Measurements from ENCODE around the gene PCDHGA3.
"Not testable (repeated sequence)": the region's sequence is repeated elsewhere in the genome, so short reads cannot be mapped to it uniquely, and the experiment has no call there.

The PCDHGA3 gene

DNA sequence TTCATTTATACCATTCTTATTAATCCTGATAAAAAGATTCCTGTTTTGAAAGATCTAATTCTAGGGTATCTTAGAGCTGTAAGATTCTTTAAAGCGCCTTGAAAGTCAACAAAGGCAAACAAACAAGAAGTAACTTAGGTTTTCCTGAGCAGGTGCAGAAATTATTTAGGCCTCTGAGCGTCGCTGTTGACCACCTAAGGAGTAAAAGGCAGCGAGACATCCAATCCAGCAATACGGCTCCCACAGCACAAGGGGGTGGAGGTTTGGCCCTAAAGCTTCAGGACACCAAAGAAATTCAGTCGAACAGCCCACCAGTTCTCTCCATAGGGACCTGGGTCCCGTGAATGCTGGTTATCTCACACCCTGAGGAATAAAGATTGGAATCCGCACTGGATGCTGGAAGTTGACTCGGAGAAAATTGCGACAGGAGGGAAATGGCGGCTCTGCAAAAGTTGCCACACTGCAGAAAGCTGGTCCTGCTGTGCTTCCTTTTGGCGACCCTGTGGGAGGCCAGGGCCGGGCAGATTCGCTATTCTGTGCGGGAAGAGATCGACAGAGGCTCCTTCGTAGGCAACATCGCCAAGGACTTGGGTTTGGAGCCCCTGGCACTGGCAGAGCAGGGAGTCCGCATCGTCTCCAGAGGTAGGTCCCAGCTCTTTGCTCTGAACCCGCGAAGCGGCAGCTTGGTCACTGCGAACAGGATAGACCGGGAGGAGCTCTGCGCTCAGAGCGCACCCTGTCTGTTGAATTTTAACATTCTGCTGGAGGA lies 4.9 kb upstream of the PCDHGA3 start, which contains the start of gene PCDHGA2:
TSS of gene PCDHGA2 (plus strand) at position 223 of the 769 bp plus-strand sequence.
- H3K36me3 ChIP-seq (ENCODE audit: control insufficient read depth in 2 of 2, insufficient read depth in 1 of 2, low read length in 2 of 2) = no peaks in the 10 kb centered on the region
- H3K4me3 ChIP-seq (ENCODE audit: low read depth, low read length) = no peak within 1 kb of the TSS
- CTCF ChIA-PET = interaction anchor here (0.6 to 3.0 kb wide), 31 partner anchors 10 to 1294 kb away, joined by 3 to 41 read pairs (median 4); partner anchors contain the start of genes PCDHB15, PCDHGA1, PCDHGA12 and PCDHGA4
- H3K27ac ChIP-seq (ENCODE audit: extremely low read depth, low read depth, low read length) = no peak within 1 kb of the TSS
- POLR2A ChIA-PET = interaction anchor here (1.0 to 1.2 kb wide), 2 partner anchors 18 to 19 kb away, joined by 3 to 5 read pairs; partner anchors contain the start of gene TAF7
- no peaks in the 10 kb centered on the region for H3K4me1 ChIP-seq (ENCODE audit: control insufficient read depth, insufficient read depth, low read length)
- H3K9me3 ChIP-seq (ENCODE audit: control insufficient read depth, insufficient read depth, low read depth, low read length) = no peaks in the 10 kb centered on the region
- TF ChIP-seq ZNF2 (tag by site-specific recombination; IDR thresholded peaks at IDR 0.05) (peak; percentile 57; the same call in 1 of the 2 replicates), ZNF654 (tag by site-specific recombination; IDR thresholded peaks at IDR 0.05; ENCODE audit: low read depth) (peak; percentile 23; the same call in 1 of the 2 replicates), ZNF157 (tag by site-specific recombination; IDR thresholded peaks at IDR 0.05) (no peak), SP7 (tag by site-specific recombination; IDR thresholded peaks at IDR 0.05) (no peak)

DNA sequence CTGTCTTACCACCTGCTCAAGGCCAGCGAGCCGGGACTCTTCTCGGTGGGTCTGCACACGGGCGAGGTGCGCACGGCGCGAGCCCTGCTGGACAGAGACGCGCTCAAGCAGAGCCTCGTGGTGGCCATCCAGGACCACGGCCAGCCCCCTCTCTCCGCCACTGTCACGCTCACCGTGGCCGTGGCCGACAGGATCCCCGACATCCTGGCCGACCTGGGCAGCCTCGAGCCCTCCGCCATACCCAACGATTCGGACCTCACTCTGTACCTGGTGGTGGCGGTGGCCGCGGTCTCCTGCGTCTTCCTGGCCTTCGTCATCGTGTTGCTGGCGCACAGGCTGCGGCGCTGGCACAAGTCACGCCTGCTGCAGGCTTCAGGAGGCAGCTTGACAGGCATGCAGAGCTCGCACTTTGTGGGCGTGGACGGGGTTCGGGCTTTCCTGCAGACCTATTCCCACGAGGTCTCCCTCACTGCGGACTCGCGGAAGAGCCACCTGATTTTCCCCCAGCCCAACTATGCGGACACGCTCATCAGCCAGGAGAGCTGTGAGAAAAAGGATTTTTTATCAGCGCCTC lies 2.8 kb upstream of the PCDHGA3 start:
- H3K27ac ChIP-seq (ENCODE audit: extremely low read depth, low read depth, low read length); H3K4me1 ChIP-seq (ENCODE audit: control insufficient read depth, insufficient read depth, low read length); POLR2A ChIA-PET; H3K36me3 ChIP-seq (ENCODE audit: control insufficient read depth in 2 of 2, insufficient read depth in 1 of 2, low read length in 2 of 2); H3K9me3 ChIP-seq (ENCODE audit: control insufficient read depth, insufficient read depth, low read depth, low read length); H3K4me3 ChIP-seq (ENCODE audit: low read depth, low read length): not testable (repeated sequence)
- CTCF ChIA-PET = interaction anchor here (1.0 to 1.8 kb wide), 3 partner anchors 9 to 223 kb away, joined by 3 to 11 read pairs (median 5); partner anchors contain the start of gene PCDHGB1

DNA sequence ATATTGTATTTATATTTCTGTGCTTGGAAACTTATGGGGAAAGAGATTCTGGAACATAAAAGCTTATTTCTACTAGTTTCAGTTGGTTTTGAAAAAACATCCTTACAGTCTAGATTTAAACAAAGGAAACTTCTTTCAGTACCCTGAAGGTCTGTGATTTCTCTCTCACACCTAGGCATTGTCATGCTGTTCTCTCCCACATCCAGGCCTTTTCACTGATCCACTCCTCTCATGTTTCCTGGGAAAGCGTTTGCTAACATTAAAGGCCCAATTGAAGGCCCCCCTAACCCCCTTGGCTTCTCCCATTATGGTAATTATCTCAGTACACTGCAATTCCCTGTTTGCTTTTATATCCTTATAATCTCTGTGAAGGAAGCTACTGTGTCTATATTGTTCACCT lies 856 bp upstream of the PCDHGA3 start:
- H3K4me1 ChIP-seq (ENCODE audit: control insufficient read depth, insufficient read depth, low read length) = no peaks in the 10 kb centered on the region
- no peaks in the 10 kb centered on the region for H3K36me3 ChIP-seq (ENCODE audit: control insufficient read depth in 2 of 2, insufficient read depth in 1 of 2, low read length in 2 of 2)
- H3K9me3 ChIP-seq (ENCODE audit: control insufficient read depth, insufficient read depth, low read depth, low read length) = no peaks in the 10 kb centered on the region
- POLR2A ChIA-PET = no interaction called here
- H3K4me3 ChIP-seq (ENCODE audit: low read depth, low read length) = no peak overlapping the region
- H3K27ac ChIP-seq (ENCODE audit: extremely low read depth, low read depth, low read length) = no peak overlapping the region
- CTCF ChIA-PET = interaction anchor here (0.6 to 3.3 kb wide), 16 partner anchors 9 to 484 kb away, joined by 3 to 21 read pairs (median 4); partner anchors contain the start of genes PCDHGA1, PCDHGA5, PCDHGB5 and TAF7
- TF ChIP-seq ZNF354C (tag by site-specific recombination; IDR thresholded peaks at IDR 0.05; ENCODE audit: borderline replicate concordance, low read depth) (no peak), HOXC10 (CRISPR knock-in tag; IDR thresholded peaks at IDR 0.05) (no peak), GLIS2 (tag by site-specific recombination; IDR thresholded peaks at IDR 0.05) (no peak), ZBTB1 (tag by site-specific recombination; IDR thresholded peaks at IDR 0.05) (no peak), ZNF707 (tag by site-specific recombination; IDR thresholded peaks at IDR 0.05) (no peak), ZFHX2 (tag by site-specific recombination; conservative IDR thresholded peaks at IDR 0.05) (no peak), ZBTB48 (tag by site-specific recombination; IDR thresholded peaks at IDR 0.05) (no peak), SETDB1 (IDR thresholded peaks at IDR 0.05; ENCODE audit: insufficient read length, low read length) (no peak), ZIC2 (tag by site-specific recombination; IDR thresholded peaks at IDR 0.05) (no peak), ZNF394 (tag by site-specific recombination; IDR thresholded peaks at IDR 0.05; ENCODE audit: borderline replicate concordance) (no peak)
- TF ChIP-seq, protein P1, sequence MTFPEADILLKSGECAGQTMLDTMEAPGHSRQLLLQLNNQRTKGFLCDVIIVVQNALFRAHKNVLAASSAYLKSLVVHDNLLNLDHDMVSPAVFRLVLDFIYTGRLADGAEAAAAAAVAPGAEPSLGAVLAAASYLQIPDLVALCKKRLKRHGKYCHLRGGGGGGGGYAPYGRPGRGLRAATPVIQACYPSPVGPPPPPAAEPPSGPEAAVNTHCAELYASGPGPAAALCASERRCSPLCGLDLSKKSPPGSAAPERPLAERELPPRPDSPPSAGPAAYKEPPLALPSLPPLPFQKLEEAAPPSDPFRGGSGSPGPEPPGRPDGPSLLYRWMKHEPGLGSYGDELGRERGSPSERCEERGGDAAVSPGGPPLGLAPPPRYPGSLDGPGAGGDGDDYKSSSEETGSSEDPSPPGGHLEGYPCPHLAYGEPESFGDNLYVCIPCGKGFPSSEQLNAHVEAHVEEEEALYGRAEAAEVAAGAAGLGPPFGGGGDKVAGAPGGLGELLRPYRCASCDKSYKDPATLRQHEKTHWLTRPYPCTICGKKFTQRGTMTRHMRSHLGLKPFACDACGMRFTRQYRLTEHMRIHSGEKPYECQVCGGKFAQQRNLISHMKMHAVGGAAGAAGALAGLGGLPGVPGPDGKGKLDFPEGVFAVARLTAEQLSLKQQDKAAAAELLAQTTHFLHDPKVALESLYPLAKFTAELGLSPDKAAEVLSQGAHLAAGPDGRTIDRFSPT (tag by site-specific recombination; IDR thresholded peaks at IDR 0.05) = no peak

Data from HEK293 (cell line).